ENCODE measurements around the gene TMEM209.
"Not testable (repeated sequence)": the region's sequence is repeated elsewhere in the genome, so short reads cannot be mapped to it uniquely, and the experiment has no call there.

The TMEM209 gene

DNA sequence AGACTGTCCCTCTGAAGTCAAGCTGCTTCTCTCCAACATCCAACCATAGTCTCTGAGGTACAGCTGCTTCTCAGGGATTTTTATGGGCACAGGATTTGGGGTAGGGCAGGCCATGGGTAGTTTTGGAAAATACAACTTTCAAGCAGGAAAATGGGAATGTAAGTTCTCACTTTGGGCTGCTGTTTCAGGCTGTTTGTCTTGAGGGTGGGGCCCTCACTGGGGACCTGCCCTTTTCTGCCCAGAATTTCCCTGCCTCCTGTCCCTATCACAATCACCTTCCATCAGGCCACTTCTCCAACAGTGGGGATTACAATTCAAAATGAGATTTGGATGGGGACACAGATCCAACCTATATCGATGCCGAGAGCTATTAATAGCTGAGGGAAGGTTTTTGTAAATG lies 27.0 kb upstream of the TMEM209 start:
- no peak overlapping the region for H3K4me3 ChIP-seq (ENCODE audit: low read depth, low read length)
- TF ChIP-seq, protein P1, sequence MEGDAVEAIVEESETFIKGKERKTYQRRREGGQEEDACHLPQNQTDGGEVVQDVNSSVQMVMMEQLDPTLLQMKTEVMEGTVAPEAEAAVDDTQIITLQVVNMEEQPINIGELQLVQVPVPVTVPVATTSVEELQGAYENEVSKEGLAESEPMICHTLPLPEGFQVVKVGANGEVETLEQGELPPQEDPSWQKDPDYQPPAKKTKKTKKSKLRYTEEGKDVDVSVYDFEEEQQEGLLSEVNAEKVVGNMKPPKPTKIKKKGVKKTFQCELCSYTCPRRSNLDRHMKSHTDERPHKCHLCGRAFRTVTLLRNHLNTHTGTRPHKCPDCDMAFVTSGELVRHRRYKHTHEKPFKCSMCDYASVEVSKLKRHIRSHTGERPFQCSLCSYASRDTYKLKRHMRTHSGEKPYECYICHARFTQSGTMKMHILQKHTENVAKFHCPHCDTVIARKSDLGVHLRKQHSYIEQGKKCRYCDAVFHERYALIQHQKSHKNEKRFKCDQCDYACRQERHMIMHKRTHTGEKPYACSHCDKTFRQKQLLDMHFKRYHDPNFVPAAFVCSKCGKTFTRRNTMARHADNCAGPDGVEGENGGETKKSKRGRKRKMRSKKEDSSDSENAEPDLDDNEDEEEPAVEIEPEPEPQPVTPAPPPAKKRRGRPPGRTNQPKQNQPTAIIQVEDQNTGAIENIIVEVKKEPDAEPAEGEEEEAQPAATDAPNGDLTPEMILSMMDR (IDR thresholded peaks at IDR 0.05; ENCODE audit: low read depth, low read length): no peak

DNA sequence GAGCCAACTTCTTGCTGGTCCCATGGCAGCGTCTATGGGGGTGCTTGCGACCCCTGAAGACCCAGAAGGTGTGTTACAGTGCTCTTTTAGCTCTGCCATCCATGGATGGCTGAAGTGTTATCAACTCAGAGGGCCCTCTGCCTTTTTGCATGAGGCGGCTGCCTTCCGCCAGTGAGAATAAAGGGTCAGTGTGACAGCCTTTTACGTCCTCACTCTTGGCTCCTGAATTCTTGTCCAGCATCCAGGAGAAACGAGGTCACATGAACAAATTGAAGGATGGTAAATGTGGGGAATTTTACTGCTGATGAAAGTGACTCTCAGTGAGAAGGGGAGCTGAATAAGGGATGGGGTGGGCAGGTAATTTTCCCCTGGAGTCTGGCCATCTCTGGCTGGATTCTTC lies 26.6 kb upstream of the TMEM209 start:
- no peak overlapping the region for H3K4me3 ChIP-seq (ENCODE audit: low read depth, low read length)

DNA sequence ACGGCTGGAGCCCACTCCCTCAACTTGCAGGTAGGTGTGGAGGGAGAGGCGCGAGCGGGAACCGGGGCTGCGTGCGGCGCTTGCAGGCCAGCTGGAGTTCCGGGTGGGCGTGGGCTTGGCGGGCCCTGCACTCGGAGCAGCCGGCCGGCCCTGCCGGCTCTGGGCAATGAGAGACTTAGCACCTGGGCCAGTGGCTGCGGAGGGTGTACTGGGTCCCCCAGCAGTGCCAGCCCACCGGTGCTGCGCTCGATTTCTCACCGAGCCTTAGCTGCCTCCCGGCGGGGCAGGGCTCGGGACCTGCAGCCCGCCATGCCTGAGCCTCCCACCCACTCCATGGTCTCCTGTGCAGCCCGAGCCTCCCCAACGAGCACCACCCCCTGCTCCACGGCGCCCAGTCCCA lies 24.8 kb upstream of the TMEM209 start:
- H3K4me3 ChIP-seq (ENCODE audit: low read depth, low read length): not testable (repeated sequence)

More for the DNA sequence above, 26.6 kb upstream of the TMEM209 start:
- TF ChIP-seq, protein P1 (IDR thresholded peaks at IDR 0.05; ENCODE audit: low read depth, low read length): no peak

DNA sequence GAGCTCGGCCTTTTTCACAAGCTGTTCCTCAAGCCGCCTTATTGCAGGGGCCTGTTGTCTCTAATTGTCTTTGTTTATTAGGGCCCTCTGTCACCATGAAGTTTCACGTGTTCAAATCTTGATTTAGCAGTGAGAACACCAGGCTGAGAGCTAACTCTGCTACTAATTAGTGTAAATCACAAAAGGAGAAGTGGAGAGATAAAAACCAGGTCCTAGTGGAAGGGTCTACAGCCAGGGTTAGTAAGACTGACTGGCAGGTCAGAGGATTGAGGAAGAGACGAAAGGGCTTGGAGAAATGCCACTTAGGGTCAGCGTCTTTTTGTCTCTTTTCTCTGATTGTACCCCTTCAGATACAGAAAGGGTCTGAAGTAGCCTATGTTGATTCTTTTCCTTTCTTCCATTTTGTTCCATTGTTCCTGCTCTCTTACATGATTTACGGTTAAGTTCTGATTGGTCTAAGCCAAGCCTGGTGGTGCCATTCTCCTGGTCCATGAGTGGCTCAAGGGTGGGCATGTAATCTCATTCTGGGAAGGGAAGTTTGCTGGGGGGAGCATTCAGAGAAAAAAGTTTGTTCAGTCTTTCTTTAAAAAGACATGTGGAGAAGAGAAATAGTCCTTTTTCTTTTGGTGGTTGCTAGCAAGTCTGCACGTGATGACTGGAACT lies 23.8 kb upstream of the TMEM209 start:
- no peak overlapping the region for H3K4me3 ChIP-seq (ENCODE audit: low read depth, low read length)
- TF ChIP-seq, protein P1 (IDR thresholded peaks at IDR 0.05; ENCODE audit: low read depth, low read length): no peak

DNA sequence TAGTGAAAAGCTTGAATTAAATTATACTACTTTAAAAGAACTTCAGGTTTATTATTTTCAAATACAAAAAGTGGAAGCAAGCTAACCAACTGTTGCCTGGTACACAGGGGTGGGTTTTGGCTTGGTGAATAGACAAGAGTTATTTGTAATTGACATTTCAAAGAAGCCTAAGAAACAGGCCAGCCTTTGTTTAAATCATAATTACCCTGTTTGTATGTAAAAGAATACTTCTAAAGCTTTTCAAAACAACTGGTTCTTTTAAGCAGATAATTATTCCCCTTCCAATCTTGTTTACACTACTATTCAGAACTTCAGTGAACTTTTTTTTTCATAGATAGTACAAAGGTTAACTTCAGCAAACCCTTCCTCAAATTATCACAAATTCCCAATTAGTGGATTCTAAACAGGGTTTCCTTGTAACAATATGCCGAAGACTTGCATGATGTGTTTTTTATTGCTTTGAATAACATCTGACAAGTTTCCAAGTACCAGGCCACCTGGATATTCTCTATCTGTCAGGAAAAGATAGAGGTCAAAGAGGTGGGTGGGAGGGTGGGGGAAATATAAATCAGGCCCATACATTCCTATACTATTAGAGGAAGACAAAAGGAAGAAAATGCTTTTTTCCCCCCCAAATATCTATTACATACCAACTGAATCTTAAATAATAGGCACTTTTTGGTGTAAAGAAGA lies 22.8 kb upstream of the TMEM209 start:
- H3K4me3 ChIP-seq (ENCODE audit: low read depth, low read length): no peak overlapping the region
- TF ChIP-seq, protein P1 (IDR thresholded peaks at IDR 0.05; ENCODE audit: low read depth, low read length): no peak

DNA sequence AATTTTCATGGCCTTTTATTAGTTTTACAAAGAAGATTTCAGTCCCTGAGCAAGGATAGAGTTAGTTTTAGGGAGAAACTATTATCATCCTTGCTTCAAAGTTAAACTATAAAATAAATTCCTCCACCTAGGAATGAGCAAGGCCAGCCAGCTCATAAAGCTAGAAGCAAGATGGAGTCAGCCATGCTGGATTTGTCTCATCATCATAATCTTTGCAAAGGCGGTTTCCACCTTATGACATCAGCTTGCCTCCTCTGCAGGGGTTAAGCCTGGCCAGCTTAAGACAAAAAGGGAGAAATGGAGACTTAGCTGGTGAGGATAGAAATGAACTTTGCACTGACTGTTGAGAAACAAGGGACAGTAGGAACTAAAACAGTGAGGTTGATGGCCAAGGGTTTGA lies 21.1 kb upstream of the TMEM209 start:
- H3K4me3 ChIP-seq (ENCODE audit: low read depth, low read length): no peak overlapping the region
- TF ChIP-seq, protein P1 (IDR thresholded peaks at IDR 0.05; ENCODE audit: low read depth, low read length): no peak

DNA sequence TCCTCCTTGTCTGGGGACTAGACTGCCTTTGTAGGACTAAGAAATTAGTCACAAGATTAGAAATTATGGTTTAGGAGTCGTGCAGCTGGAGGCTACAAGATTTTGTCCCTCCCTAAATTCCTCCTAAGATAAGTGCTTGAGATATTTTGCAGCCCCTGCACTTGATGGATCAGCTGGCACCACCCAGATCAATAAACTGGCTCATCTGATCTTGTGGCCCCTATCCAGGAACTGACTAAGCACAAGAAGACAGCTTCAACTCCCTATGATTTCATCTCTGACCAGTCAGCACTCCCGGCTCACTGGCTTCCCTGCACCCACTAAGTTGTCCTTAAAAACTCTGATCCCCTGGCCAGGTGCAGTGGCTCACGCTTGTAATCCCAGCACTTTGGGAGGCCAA lies 19.7 kb upstream of the TMEM209 start:
- H3K4me3 ChIP-seq (ENCODE audit: low read depth, low read length): not testable (repeated sequence)

DNA sequence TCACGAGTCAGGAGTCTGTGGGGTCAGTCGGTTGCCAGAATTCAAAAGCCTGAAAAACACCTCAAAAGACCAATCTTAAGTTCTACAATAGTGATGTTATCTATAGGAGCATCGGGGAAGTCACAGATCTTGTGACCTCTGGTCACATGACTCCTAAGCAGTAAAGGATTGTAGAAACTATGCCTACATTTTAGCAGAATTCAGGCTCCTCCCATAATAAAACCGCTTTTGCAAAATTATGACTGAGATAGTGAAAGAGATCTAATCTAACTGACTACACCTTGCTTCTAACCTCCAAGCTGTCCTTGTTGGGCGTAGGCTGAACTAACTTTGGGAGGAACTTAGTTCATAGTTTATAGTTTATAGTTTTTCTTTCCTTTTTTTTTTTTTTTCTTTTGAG lies 19.0 kb upstream of the TMEM209 start:
- H3K4me3 ChIP-seq (ENCODE audit: low read depth, low read length): no peak overlapping the region
- TF ChIP-seq, protein P1 (IDR thresholded peaks at IDR 0.05; ENCODE audit: low read depth, low read length): no peak

All from WI38 (cell line).